IPS DF 4.7 (cell line): ENCODE results near the gene ZBTB16.

Source experiments
- DNase-seq: peaks from one replicate; pipeline ENCODE4 v3.0.0-alpha.2; 2013; ENCODE audit warnings: low spot score; ENCODE audit errors: extremely low read depth

The ZBTB16 gene

GRCh38 chr11:114182471-114183043 lies 123.0 kb downstream of the ZBTB16 start:
- DNase-seq = no peak

GRCh38 chr11:114183044-114183511 lies 123.6 kb downstream of the ZBTB16 start:
- no peak for DNase-seq

DNA sequence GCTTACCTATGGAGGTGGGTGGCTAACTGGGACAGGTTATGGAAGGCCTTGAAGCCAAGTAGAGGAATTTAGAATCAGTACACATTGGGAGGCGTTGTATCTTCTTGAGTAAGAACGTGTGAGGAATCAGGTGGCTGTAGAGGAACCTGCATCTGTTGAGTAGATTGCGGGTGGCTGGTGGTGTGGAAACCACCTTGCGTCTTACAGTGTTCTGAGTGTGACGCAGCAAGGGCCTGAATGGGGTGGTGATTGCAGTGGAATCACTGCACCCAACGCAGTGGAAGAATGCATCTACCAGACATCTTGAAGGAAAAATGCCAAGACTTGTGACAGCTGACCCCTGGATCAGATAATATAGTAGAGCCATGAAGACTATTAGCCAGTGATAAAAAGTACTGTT lies 125.9 kb downstream of the ZBTB16 start:
- no peak for DNase-seq

GRCh38 chr11:114187173-114187572 lies 127.7 kb downstream of the ZBTB16 start:
- DNase-seq = no peak

- DNase-seq = no peak
Observed at GRCh38 chr11:114188851-114189570, 129.5 kb downstream of the ZBTB16 start.

GRCh38 chr11:114190630-114191029 lies 131.1 kb downstream of the ZBTB16 start:
- no peak for DNase-seq

- DNase-seq = no peak
Observed at GRCh38 chr11:114191893-114192292, 132.4 kb downstream of the ZBTB16 start.

GRCh38 chr11:114192841-114193389 lies 133.4 kb downstream of the ZBTB16 start:
- no peak for DNase-seq

DNA sequence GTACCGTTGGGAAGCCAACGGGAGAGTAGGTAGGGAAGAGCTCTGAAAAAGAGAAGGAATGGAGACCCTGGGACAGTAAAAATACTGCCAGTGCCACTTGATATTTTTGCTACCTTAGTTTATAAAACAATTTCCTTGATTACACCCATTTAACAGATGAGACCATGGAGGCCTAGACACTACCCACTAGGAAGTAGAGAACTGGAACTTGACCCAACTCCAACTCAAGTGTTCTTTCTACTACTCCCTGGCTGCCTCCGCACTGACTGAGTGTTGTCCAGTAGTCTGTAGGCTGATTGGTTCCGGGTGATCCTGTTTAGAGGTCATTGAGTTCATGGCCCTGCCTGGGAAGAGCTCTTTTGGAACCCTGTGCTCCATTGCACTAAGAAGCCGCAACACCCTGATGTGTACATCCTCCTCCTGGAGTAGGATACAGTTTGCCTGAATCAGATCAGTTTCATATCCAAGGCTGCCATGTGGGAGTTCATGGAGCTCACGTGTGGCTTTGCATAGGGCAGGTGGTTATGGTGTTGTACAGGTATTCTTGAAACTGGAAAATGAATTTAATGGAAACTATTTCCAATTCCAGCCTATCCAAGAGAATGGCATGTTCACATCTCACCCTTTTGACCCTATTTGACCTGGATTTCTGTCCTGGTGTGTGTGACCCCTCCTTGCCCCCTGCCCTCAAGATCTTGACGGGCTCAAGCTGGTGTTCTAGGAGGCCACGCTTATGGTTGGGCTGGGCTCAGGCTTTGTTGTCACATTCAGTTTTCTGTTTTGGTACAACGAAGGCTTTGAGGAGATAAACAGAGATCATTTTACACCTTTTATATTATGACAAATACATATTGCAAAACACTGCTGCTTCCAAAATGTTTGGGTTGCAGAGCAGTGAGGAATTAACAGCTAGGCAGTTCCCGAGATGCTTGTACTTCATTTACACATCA lies 134.5 kb downstream of the ZBTB16 start:
- no peak for DNase-seq

- DNase-seq = no peak
Observed at GRCh38 chr11:114194702-114195101, 135.2 kb downstream of the ZBTB16 start.

DNA sequence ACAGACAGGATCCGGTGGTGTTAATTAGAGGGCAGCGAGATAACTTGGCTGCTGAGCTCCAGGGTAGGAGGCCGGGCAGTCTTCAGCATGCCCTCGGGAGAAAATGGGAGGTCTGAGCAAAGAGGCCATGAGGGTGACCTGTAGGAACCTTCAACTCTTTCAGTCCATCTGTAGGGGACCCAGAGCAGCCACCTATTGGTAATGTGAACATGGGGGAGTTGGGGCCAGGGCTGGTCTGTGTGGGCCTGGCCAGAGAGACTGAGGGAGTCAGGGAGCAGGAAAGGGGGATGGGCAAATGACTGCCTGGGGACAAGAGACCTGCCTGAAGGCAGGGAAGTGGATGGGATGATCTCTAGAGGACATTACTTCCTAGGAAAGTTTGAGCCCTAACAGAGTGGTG lies 135.6 kb downstream of the ZBTB16 start:
- no peak for DNase-seq

GRCh38 chr11:114195981-114196731 lies 136.6 kb downstream of the ZBTB16 start:
- no peak for DNase-seq

DNA sequence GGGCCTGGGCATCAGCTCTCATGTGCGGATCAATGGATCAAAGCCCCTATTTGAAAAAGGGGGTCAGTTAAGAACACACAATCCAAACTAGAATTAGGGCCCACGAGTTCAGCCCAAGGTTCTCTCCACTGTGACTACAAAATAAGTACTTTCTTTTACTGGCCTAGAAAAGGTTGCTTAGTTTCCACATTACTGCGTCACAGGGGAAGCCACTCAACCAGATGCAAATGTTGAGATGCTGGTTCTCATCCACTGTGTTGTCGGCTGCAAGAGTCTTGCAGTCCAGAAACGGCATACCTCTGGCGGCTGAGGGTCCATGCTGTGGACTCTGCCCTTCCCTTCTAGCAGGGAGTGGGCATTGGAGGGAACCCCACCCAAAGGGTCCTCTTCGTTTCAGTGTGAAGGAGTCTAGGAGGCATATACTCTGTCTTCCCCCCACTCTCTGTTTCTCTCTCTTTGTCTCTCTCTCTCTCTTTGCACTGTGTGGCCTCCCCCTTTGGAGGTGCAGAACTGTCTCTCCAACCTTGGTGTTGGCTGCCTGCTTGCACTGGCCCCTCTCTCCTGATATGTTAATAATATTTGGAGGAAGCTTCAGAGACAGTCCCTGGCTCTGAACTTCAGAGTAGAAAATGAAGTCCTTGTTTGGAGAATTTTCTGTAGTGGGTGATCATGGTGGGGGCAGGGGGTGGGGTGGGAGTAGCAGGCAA lies 137.6 kb downstream of the ZBTB16 start:
- DNase-seq = no peak

- no peak for DNase-seq
Observed at GRCh38 chr11:114197799-114198500, 138.4 kb downstream of the ZBTB16 start.

GRCh38 chr11:114199051-114199450 lies 139.5 kb downstream of the ZBTB16 start:
- no peak for DNase-seq

- no peak for DNase-seq
Observed at GRCh38 chr11:114200351-114201133, 141.0 kb downstream of the ZBTB16 start.

DNA sequence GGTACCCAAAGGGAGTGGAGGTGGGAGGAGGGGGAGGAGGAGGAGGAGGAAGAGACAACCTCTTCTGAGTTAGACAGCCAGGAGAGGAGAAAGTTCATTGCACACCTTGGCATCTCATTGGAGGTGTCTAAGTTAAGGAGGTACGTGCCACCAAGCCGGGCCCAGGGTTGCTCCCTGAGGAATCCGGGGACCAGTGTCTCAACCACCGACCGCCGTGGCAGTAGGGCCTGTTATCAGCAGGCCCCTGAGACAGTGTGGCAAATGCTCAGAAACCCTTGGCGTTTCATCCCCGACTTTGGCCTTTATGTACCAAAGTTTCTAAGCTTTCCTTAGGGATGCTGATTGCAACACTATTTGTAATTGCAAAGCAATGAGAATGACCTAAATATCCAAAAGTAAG lies 141.7 kb downstream of the ZBTB16 start:
- no peak for DNase-seq

DNA sequence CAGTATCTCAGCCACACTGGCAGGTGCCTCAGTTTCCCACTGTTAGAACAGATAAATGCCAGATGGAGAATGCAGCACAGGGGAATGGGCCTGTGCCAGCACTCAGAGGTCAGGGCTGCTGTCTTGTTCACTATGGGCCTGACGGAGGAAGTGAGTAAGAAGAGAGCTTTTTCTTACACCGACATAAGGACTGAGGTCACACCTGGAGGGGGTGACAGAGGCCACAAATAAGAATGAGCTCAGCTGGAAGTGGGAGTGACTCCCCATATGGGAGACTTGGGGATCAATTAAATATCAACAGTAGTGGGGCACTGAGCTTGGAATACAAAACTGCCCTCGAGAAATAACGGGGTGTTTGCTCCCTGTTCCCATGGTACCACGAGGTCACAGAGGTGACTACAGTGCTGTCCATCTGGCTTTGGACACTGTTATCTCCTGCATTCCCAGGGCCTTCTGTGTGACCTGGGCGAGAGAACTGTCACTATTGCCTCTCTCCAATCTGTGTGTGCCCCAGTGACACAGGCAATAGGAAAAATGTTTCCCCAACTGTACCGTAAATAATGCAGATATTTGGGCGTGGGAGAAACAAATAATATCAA lies 142.6 kb downstream of the ZBTB16 start:
- no peak for DNase-seq

DNA sequence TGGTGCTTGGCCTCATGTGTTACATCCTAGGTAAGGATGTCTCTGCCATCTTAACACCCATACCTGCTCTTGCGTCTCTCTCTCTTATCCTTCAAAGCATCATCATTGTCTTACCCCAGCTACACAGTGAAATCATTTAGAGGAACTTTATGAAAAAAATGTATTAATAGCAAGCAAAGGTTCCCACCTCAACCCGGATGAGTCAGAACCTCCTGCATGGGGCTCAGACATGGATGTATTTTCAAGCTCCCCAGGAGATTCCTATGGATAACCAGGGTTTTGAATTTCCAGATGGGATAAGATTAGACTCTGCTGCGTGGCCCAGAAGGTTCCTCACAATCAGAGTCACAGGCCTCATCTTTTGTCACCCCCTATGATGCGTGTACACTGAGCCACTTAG lies 147.6 kb downstream of the ZBTB16 start:
- DNase-seq = no peak
